Liver (tissue), 3 donors: ENCODE data around the gene DPYSL4.

ENCODE experiments used
- CTCF ChIP-seq: fragments of 150-350 bp; IDR thresholded peaks from 2 replicates; pipeline ENCODE4 v1.5.1; 2017; ENCODE audit warnings: improper control_type of control experiment, low read depth, low read length; ENCODE audit not compliant: missing input control
- EGR1 ChIP-seq, 2 donors: IDR thresholded peaks; 2 replicates each; pipeline ENCODE4 v1.6.1; 2016 to 2018; ENCODE audit warnings: antibody characterized with exemption in 2 of 2, low read depth in 2 of 2
- GABPA ChIP-seq, 2 donors: IDR thresholded peaks in 1 of 2; conservative IDR thresholded peaks in 1 of 2; 2 replicates each; pipeline ENCODE4 v1.6.1; 2016; ENCODE audit warnings: antibody characterized with exemption in 2 of 2, mild to moderate bottlenecking in 1 of 2, moderate library complexity in 1 of 2
- JUND ChIP-seq, 2 donors: IDR thresholded peaks; 2 replicates each; pipeline ENCODE4 v1.6.1; 2016; ENCODE audit warnings: antibody characterized with exemption in 2 of 2
- MAX ChIP-seq: IDR thresholded peaks from 2 replicates; pipeline ENCODE4 v1.6.1; 2016; ENCODE audit warnings: antibody characterized with exemption
- RAD21 ChIP-seq, 2 donors: IDR thresholded peaks; 2 replicates each; pipeline ENCODE4 v1.6.1; 2016; ENCODE audit warnings: antibody characterized with exemption in 2 of 2, mild to moderate bottlenecking in 2 of 2
- REST ChIP-seq: IDR thresholded peaks from 2 replicates; pipeline ENCODE4 v1.6.1; 2016; ENCODE audit warnings: antibody characterized with exemption, mild to moderate bottlenecking
- RXRA ChIP-seq, 2 donors: IDR thresholded peaks; 2 replicates each; pipeline ENCODE4 v1.6.1; 2017 to 2018; ENCODE audit warnings: antibody characterized with exemption in 2 of 2, mild to moderate bottlenecking in 1 of 2
- SP1 ChIP-seq: IDR thresholded peaks from 2 replicates; pipeline ENCODE4 v1.6.1; 2018; ENCODE audit warnings: antibody characterized with exemption, mild to moderate bottlenecking
- ZBTB33 ChIP-seq: IDR thresholded peaks from 2 replicates; pipeline ENCODE4 v1.6.1; 2016; ENCODE audit warnings: antibody characterized with exemption
- donor health status: healthy.
- donor health status: healthy.

- TF ChIP-seq CTCF (no peak), JUND (IDR thresholded peaks at IDR 0.05) (no peak), GABPA (IDR thresholded peaks at IDR 0.05 in 1 of 2, conservative IDR thresholded peaks at IDR 0.05 in 1 of 2) (no peak), SP1 (no peak), REST (no peak), EGR1 (IDR thresholded peaks at IDR 0.05; ENCODE audit: low read depth in 2 of 2) (no peak), RAD21 (IDR thresholded peaks at IDR 0.05) (no peak), RXRA (IDR thresholded peaks at IDR 0.05) (no peak), MAX (no peak), ZBTB33 (no peak)
Measured at GRCh38 chr10:132227851-132228390, 41.2 kb downstream of the DPYSL4 start.
